Kidney (tissue), 14 donors: ENCODE measurements around the gene PHF21A. TPM values are rescaled to one million over a fixed set of nuclear protein-coding genes. Genes with fewer than 3 reads are reported as not detected.
A peak's percentile ranks its signal among the peaks of the same experiment; 100 is the strongest.

Source experiments
- DNase-seq, 5 donors: peaks; one replicate each; pipeline ENCODE4 v3.0.0-alpha.2; 2013 to 2020
- FAIRE-seq: peaks from 2 replicates; lab custom pipeline; 2012; peaks lifted over from hg19 to GRCh38; lab: Jason Lieb, UNC
- H3K27ac ChIP-seq, 2 donors: one replicate each; pipeline ENCODE4 v1.7.0; 2013; ENCODE audit warnings: low read depth in 2 of 2, low read length in 2 of 2, inconsistent platforms in 1 of 2
- H3K27me3 ChIP-seq: one replicate; pipeline ENCODE4 v1.7.1; 2013; ENCODE audit warnings: low read length, inconsistent platforms; ENCODE audit not compliant: control insufficient read depth, insufficient read depth
- H3K36me3 ChIP-seq, 3 donors: one replicate each; pipeline versions ENCODE4 v1.7.0 to v1.7.1; 2013; ENCODE audit warnings: low read length in 3 of 3, control low read depth in 1 of 3, inconsistent platforms in 1 of 3; ENCODE audit not compliant: insufficient read depth in 3 of 3, control insufficient read depth in 2 of 3
- H3K4me1 ChIP-seq, 3 donors: one replicate each; pipeline versions ENCODE4 v1.7.0 to v1.7.1; 2013; ENCODE audit warnings: low read length in 3 of 3, inconsistent platforms in 1 of 3, low read depth in 1 of 3; ENCODE audit not compliant: control insufficient read depth in 2 of 3, insufficient read depth in 2 of 3
- H3K4me3 ChIP-seq, 3 donors: one replicate each; pipeline versions ENCODE4 v1.7.0 to v1.8.1; 2013; ENCODE audit warnings: low read length in 3 of 3, control low read depth in 1 of 3, inconsistent platforms in 1 of 3
- H3K9ac ChIP-seq, 3 donors: one replicate each; pipeline versions ENCODE4 v1.7.0 to v1.7.1; 2013; ENCODE audit warnings: low read length in 3 of 3, control low read depth in 1 of 3, inconsistent platforms in 1 of 3
- H3K9me3 ChIP-seq, 3 donors: one replicate each; pipeline versions ENCODE4 v1.7.0 to v1.7.1; 2013; ENCODE audit warnings: low read length in 3 of 3, control low read depth in 1 of 3, inconsistent platforms in 1 of 3; ENCODE audit not compliant: control insufficient read depth in 2 of 3, insufficient read depth in 1 of 3
- CTCF ChIP-seq: IDR thresholded peaks from 3 replicates; pipeline ENCODE4 v1.5.1; 2012; ENCODE audit warnings: mild to moderate bottlenecking, moderate library complexity, borderline replicate concordance; ENCODE audit not compliant: insufficient read depth; ENCODE audit errors: extremely low read depth
- intact Hi-C: fragments of 100-400 bp; cut with DNase I; formaldehyde crosslinking; loops from one replicate; pipeline ENCODE4 v1.11.1; 2022
- polyA plus RNA-seq: library from polyadenylated mRNA; stranded (reverse); fragments of 350-450 nt; fragmentation: Illumina TruSeq; extraction: RNeasy Lipid Tissue Mini Kit (QIAGEN cat#74804); gene quantifications from one replicate; pipeline ENCODE4 v1.2.3, GENCODE V29; 2014; ENCODE audit warnings: low read depth, low replicate concordance; ENCODE audit not compliant: insufficient read depth
- total RNA-seq: library from RNA; stranded (reverse); fragmentation: NEBNext Ultra II Directional; extraction: Animal tissue kit (Norgen Biotek cat#: 25700); gene quantifications from one replicate; pipeline ENCODE4 v1.2.1, GENCODE V29; 2021
- donor health status: control.
- donor health status: control.
- donor health status: control.
- donor health status: control.
- donor health status: control.
- donor health status: DM: yes; HTN: yes; CAD: no.
- donor health status: Normal renal cell carcinoma (clear cell type).

The PHF21A gene
- total and polyA plus RNA-seq, 2 donors from 2014 or later = 9.6 to 48.2 TPM

- H3K4me1 ChIP-seq = peaks cover 0 to 4% (median 0%) of the 10 kb centered on the region in 3 donors
- peaks cover 3 to 20% (median 5%) of the 10 kb centered on the region in 3 donors for H3K36me3 ChIP-seq
- H3K27ac ChIP-seq = no peak within 1 kb of the TSS
- FAIRE-seq (no peak), DNase-seq (peak; percentile 70 to 88 (median 78))
- H3K9ac ChIP-seq = peak within 1 kb of the TSS in 1 of 3 donors; percentile 19
- H3K27me3 ChIP-seq = no peaks in the 10 kb centered on the region
- H3K4me3 ChIP-seq = peak within 1 kb of the TSS in 2 of 3 donors; percentile 12 to 49
- no peaks in the 10 kb centered on the region for H3K9me3 ChIP-seq
- no peak for TF ChIP-seq CTCF
- intact Hi-C loops = no loop called here
These were observed 235.9 kb downstream of the PHF21A start, which contains the start of gene MAPK8IP1 for GRCh38 chr11:45885274-45885920. Gene MAPK8IP1 (plus strand): TSS chr11:45885651. CDS start chr11:45885821, 170 bp downstream.

GRCh38 chr11:45884596-45885185 lies 236.6 kb downstream of the PHF21A start:
- peaks cover 3 to 27% (median 5%) of the 10 kb centered on the region in 3 donors for H3K36me3 ChIP-seq
- H3K4me1 ChIP-seq = peaks cover 0 to 4% (median 0%) of the 10 kb centered on the region in 3 donors
- FAIRE-seq (no peak), DNase-seq (peak in 1 of 5 donors; percentile 25)
- intact Hi-C loops = no loop called here
- no peak overlapping the region for H3K9ac ChIP-seq
- TF ChIP-seq CTCF = no peak
- no peaks in the 10 kb centered on the region for H3K27me3 ChIP-seq
- H3K4me3 ChIP-seq = peak overlapping the region in 1 of 3 donors; percentile 12
- H3K9me3 ChIP-seq = no peaks in the 10 kb centered on the region
- H3K27ac ChIP-seq = no peak overlapping the region

Other genes starting within 250 kb of the PHF21A start
- 15.7 TPM for gene MAPK8IP1, start 235.8 kb downstream of the PHF21A start, total RNA-seq
- gene MAPK8IP1, start 235.8 kb downstream of the PHF21A start, polyA plus RNA-seq = 24.8 TPM
- 1.0 TPM for gene FREY1, start 214.2 kb downstream of the PHF21A start, total RNA-seq
- gene FREY1, start 214.2 kb downstream of the PHF21A start, polyA plus RNA-seq = 0.99 TPM
- 38.4 TPM for gene PEX16, start 203.6 kb downstream of the PHF21A start, total RNA-seq
- 46.0 TPM for gene PEX16, start 203.6 kb downstream of the PHF21A start, polyA plus RNA-seq
- gene LARGE2, start 198.8 kb downstream of the PHF21A start, total RNA-seq = 13.1 TPM
- gene LARGE2, start 198.8 kb downstream of the PHF21A start, polyA plus RNA-seq = 29.8 TPM
- 7.3 TPM for gene CREB3L1, start 156.2 kb upstream of the PHF21A start, total RNA-seq
- gene CREB3L1, start 156.2 kb upstream of the PHF21A start, polyA plus RNA-seq = 2.5 TPM
- 50.6 TPM for gene DGKZ, start 226.0 kb upstream of the PHF21A start, total RNA-seq
- gene DGKZ, start 226.0 kb upstream of the PHF21A start, polyA plus RNA-seq = 48.5 TPM